Tibial nerve (tissue), 4 donors: ENCODE results near the gene UBE2J2.

Experiments
- EP300 ChIP-seq, 2 donors: sonication (generic); formaldehyde crosslinking; IDR thresholded peaks; one replicate each; pipeline ENCODE4 v1.6.1; 2017; ENCODE audit warnings: antibody characterized with exemption in 2 of 2, mild to moderate bottlenecking in 1 of 2
- POLR2A ChIP-seq, 2 donors: fragments of 450-650 bp; IDR thresholded peaks; one replicate each; pipeline ENCODE4 v1.6.1; 2017; ENCODE audit warnings: antibody characterized with exemption in 2 of 2, mild to moderate bottlenecking in 2 of 2, moderate library complexity in 2 of 2
- TF ChIP-seq, protein P1 (sequence below), 5 experiments: fragments of 200-600 bp in 3 of 5; fragments of 450-650 bp in 2 of 5; sonication (generic) in 3 of 5; IDR thresholded peaks; one replicate each; pipeline ENCODE4 v1.5.1; 2016 to 2019; ENCODE audit warnings: antibody characterized with exemption in 5 of 5, mild to moderate bottlenecking in 3 of 5, moderate library complexity in 2 of 5

DNA sequence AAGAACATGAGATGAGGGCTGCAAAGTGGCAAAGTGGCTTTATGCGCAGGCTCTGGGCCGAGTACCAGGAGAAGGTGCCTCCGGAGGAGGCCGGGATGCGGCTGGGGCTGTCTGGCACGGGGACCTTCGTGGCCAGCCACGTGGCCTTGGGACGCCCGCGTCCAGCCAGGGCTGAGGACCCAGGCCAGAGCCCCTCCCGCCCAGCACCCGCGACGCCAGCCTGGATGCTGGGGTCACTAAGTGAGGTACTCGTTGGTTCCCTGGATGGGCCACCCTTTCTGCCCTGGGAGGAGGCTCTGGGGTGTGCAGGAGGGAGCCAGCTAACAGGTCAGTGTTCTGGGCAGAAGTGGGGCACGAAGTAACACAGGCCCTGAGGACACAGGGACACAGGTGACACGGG is 19.2 kb upstream of the UBE2J2 start:
- TF ChIP-seq, protein P1, sequence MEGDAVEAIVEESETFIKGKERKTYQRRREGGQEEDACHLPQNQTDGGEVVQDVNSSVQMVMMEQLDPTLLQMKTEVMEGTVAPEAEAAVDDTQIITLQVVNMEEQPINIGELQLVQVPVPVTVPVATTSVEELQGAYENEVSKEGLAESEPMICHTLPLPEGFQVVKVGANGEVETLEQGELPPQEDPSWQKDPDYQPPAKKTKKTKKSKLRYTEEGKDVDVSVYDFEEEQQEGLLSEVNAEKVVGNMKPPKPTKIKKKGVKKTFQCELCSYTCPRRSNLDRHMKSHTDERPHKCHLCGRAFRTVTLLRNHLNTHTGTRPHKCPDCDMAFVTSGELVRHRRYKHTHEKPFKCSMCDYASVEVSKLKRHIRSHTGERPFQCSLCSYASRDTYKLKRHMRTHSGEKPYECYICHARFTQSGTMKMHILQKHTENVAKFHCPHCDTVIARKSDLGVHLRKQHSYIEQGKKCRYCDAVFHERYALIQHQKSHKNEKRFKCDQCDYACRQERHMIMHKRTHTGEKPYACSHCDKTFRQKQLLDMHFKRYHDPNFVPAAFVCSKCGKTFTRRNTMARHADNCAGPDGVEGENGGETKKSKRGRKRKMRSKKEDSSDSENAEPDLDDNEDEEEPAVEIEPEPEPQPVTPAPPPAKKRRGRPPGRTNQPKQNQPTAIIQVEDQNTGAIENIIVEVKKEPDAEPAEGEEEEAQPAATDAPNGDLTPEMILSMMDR (IDR thresholded peaks at IDR 0.05) = no peak
- TF ChIP-seq POLR2A (IDR thresholded peaks at IDR 0.05) (no peak), EP300 (IDR thresholded peaks at IDR 0.05) (no peak)
